HL-60/S4 (cell line): ENCODE results near the gene SPOPL.

Experiments used
- in situ Hi-C: fragments of 300-500 bp; cut with MboI; formaldehyde crosslinking; loops from 2 replicates; pipeline ENCODE4 v1.14.3; 2022; ENCODE audit warnings: low sequenced_read_pairs

SPOPL gene

DNA sequence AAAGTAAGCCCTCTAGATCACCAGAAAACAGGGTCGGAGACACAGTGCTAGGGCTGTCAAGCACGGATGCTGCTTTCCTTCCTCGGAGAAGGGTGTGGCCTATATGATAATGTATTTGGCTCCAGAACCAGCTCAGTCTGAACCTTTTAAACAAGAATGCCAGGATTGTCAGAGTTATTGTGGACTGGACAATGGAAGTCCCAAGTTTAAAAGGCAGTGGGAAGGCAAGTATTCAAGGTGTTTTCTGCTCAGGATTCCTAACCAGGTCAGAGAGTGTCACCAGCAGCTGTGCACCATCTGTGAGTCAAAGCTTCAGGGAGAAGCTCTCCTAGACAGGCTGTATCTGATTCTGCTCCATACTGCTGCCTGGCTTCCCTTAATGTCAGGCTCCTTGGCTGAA is 94.8 kb downstream of the SPOPL start:
- in situ Hi-C loops, result no loop called here

DNA sequence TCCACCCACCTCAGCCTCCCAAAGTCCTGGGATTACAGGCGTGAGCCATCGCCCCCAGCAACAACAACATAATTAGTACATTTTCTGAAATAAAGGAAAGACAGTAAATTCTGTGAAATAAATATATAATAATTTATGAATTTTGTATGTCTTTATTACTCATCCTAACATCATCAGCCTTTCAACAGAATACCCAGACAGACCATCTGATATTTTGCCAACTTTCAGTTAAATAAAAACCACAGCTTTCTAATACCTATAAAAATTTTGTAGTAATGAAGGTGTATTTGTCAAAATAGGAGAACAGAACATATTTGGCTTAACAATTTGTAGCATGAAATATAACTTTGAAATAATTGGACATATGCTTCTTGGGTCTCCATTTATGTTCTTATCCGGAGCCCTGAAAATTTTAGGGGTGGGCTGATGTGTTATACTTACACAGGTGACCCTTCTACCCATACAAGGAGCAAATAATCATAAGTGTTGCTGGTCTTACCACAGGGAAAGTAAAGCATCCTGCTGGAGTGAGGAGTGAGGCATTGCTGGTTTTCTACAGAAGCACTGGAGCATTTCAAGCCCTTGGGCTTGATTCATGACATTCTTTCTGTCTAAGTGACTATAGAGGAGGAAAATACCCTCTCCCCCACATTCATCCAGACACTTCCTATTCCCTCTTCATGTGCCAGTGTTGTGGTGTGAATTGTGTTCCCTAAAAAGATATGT is 99.3 kb downstream of the SPOPL start:
- in situ Hi-C loops, result no loop called here

DNA sequence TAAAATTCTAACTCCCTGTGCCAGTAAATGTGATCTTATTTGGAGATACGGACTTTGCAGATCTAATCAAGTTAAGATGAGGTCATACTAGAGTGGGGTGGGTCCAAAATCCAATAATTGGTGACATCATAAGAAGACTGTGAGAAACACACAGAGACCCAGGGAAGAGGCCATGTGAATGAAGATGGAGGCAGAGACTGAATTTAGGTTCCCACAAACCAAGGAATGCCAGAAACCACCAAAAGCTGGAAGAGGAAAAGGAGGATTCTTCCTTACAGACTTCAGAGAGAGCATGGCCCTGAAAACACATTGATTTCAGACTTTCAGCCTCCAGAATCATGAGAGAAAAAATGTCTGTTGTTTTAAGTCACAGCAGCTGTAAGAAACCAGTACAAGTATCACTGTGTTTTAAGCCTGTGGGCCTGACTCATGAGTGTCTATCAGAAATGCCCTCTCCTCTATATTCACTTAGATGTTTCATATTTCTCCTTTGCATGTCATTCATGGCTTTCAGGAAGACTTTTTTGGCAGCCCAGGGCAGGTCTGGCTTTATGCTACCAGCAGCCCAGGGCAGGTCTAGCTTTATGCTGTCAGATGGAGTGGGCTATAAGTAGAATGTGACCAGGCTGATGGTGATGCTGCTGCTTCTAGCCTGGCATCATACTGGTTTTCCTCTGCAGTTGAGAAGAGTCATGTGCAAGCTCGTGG is 100.0 kb downstream of the SPOPL start:
- in situ Hi-C loops, result no loop called here

DNA sequence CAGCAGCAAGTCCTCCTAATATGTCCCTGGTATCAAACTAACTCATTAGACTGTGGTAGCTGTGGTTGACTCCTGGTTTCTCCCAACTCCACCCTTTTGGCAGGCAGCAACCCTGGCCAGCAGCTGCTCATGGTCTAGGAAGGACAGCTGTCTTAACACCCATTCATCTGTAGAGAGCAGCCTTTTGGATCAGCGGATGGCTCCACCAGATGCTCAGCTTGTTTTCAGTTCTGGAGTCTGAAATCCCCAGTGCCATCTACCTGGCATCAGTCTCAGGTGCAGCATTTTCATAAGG is 100.5 kb downstream of the SPOPL start:
- in situ Hi-C loops, result no loop called here

DNA sequence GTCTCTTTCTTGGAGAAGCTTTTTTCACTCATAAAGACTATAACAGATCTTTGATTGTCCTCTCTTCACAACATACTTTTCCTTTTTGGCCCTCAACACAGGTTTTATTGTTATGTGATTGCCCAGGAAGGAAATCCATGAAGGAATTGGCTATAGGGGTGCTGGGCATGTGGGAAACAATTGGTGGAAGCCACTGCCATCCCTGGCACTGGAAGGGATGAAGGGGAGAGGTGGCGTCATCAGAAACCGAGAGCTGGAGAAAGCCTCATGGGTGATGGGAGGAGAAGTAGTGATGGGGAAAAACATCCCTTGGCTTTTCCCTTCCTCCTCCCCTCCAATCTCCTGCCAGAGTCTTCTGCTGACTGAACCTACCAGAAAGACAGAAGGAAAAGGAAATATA is 106.2 kb downstream of the SPOPL start:
- in situ Hi-C loops, result no loop called here

DNA sequence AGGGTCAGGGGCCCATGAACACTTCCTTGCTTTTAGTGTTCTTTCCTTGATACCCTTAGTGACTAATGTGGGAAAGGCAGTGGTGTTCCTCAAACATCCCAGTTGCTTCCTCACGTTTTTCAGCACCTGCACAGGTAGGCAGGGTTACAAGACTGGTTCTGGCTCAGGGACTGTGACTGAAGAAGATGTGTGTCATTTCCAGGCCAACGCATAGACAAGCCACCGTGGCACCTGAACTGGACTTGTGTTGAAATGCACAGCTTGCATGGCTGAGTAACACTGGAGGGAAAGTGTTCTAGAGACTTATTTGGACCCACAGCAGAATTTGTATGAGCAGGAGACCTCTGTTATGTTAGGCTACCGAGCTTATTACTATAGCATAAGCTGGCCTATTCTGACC is 107.9 kb downstream of the SPOPL start:
- in situ Hi-C loops, result no loop called here

DNA sequence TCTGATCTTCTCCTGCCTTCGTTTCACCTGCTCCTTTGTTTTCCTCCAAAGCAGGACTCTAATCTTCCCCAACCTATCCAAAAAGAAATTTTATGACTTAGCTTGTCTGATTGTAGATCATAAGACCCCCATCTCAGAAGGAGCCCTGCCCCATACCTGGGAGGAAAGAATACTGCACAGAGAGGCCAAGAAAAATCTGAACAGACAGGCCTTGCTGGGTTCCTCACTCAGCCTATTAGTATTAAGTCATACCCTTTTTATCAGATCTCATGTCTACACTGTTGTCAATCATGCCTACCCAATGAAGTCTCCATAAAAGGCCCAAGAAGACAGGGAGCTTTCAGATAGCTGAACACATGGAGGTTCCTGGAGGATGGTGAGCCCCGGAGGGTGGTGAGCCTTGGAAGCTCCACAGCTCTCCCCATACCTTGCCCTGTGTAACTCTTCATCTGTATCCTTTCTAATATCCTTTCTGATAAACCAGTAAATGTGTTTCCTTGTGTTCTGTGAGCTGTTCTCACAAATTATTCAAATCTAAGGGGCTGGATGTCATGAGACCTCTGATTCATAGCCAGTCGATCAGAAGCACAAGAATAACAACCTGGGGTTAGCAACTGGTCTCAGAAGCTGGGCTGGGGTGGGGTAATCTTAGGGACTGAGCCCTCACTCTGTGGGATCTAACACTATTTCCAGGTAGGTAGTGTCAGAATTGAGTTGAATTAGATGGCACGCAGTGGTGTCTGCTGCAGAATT is 108.8 kb downstream of the SPOPL start:
- in situ Hi-C loops, result no loop called here

DNA sequence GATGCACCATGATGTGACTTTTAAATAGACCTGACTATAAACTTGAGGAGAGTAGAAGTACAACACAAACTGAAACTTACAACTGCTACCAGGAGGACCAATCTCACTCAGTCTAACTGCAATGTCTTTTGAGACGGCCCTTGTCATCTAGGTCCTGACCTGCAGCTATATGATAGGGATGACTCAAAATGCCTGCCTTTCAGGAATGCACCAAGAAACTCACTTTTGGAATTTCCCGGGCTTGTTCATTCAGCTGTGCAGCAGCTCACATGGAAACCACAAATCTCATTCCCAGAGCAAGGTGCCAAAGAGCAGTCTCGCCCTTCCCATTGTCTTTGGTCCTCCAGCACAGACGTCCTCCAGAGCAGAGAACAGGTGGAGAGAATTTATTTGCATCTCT is 113.7 kb downstream of the SPOPL start:
- in situ Hi-C loops, result no loop called here

DNA sequence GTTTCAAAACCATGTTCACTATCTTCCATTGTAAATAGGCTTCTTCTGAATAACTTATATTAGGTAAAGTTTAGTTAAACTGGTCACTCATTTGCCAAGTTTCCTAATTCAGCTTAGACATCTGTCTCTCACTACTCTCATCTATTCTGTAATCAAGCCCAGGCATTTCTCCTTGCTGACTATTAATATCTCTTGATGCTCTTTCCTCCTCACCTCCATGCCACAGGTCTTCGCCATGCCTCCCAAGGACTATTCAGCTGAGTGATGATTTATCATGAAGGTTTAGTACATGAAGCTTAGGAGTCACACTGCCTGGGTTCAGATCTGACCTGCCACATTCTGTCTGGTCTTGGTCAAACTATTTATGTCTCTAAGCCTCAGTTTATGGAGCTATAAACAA is 115.5 kb downstream of the SPOPL start:
- in situ Hi-C loops, result no loop called here

DNA sequence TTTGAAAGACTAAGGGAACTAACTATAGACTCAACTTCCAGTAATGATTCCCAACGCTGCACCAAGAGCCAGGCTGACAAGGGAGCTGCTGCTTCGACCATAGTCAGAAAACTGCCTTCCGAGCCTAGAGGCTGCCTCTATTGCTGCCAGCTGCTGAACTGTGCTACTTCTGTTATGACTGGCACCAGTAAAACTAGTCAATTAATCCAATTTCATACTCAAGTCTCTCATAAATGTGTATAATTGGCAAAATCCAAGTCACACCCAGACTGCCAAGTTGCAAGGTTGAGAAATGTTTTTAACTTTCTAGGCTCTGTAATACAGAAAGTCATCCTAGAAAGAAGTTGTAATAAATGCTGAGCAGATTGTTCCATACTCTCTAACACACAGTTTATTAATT is 117.4 kb downstream of the SPOPL start:
- in situ Hi-C loops, result no loop called here

DNA sequence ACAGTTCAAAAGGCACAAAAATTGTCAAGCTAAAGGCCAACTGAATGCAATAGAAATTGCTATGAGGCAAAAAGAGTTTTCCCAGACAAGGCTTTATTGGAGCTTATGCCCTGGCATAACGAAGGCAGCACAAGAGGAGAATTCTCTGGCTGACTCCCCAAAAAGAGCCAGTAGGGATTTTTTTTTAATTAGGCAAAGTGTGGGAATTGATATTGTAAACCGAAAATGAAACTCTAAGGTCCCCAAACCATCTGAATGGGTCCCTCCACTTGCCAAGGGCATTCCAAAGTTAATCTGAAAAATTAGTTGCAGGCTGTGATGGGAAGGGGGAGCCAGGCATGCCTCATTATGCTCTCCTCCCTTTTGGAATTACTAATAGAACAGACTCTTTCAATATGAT is 118.9 kb downstream of the SPOPL start:
- in situ Hi-C loops, result no loop called here

DNA sequence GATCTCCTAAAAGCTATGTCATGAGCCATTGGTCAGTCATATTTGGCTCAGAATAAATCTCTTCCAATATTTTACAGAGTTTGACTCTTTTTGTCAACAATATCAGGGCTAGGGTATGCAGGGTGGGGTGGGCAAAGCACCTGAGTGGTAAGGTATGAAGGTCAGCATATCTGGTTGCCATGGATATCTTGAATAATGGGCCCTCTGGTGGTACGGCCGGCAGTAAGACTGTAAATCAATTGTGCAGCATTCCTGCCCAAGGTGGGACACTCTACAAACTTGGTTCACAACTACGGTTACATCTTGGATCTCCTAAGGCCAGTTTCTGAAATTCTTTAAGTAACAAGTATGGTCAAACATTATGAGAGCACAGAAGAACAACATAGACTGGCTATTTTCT is 119.6 kb downstream of the SPOPL start:
- in situ Hi-C loops, result no loop called here

DNA sequence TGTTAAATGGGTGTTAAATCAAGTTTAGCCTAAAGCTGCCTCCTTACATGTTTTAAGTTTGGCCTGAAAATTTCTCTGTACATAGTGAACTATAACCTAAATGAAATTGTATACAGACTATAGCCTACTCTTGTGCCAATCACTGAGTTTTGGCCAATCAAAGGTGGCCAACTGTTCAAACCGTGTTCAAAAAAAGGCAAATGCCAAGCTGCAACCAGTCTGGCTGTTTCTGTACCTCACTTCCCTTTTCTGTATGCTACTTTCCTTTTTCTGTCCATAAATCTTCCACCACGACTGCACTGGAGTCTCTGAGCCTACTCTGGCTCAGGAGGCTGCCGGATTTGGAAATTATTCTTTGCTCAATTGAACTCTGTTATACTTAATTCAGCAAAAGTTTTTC is 121.0 kb downstream of the SPOPL start:
- in situ Hi-C loops, result no loop called here
